Mucosa of rectum (tissue), 2 donors: ENCODE results near the gene PADI4.
"Not testable (repeated sequence)": the region's sequence is repeated elsewhere in the genome, so short reads cannot be mapped to it uniquely, and the experiment has no call there.

ENCODE experiments used
- H3K27ac ChIP-seq, 2 donors: one replicate each; pipeline ENCODE4 v1.7.0; 2013; ENCODE audit warnings: inconsistent platforms in 2 of 2, low read depth in 2 of 2, low read length in 2 of 2
- H3K27me3 ChIP-seq, 2 donors: one replicate each; pipeline ENCODE4 v1.7.0; 2013; ENCODE audit warnings: low read length in 2 of 2; ENCODE audit not compliant: control insufficient read depth in 2 of 2, insufficient read depth in 2 of 2
- H3K36me3 ChIP-seq, 2 donors: one replicate each; pipeline ENCODE4 v1.7.0; 2013; ENCODE audit warnings: low read length in 2 of 2; ENCODE audit not compliant: control insufficient read depth in 2 of 2, insufficient read depth in 2 of 2
- H3K4me1 ChIP-seq, 2 donors: one replicate each; pipeline ENCODE4 v1.7.0; 2013; ENCODE audit warnings: low read length in 2 of 2, mild to moderate bottlenecking in 1 of 2; ENCODE audit not compliant: control insufficient read depth in 2 of 2, insufficient read depth in 2 of 2
- H3K4me3 ChIP-seq, 2 donors: one replicate each; pipeline ENCODE4 v1.7.0; 2013; ENCODE audit warnings: low read length in 2 of 2
- H3K9ac ChIP-seq, 2 donors: one replicate each; pipeline ENCODE4 v1.7.0; 2013; ENCODE audit warnings: low read length in 2 of 2, low read depth in 1 of 2, mild to moderate bottlenecking in 1 of 2
- H3K9me3 ChIP-seq, 2 donors: one replicate each; pipeline ENCODE4 v1.7.0; 2013; ENCODE audit warnings: low read length in 2 of 2; ENCODE audit not compliant: control insufficient read depth in 2 of 2
- donor health status: healthy.
- donor health status: Normal muscosa, but diverticular disease.

The PADI4 gene

GRCh38 chr1:17329610-17330009, 21.6 kb downstream of the PADI4 start:
- Histone ChIP-seq H3K36me3 (no peaks in the 10 kb centered on the region), H3K9me3 (no peaks in the 10 kb centered on the region), H3K4me1 (no peaks in the 10 kb centered on the region), H3K27me3 (peaks cover 3 to 7% of the 10 kb centered on the region in 2 donors), H3K27ac (no peak overlapping the region), H3K4me3 (no peak overlapping the region), H3K9ac (no peak overlapping the region)

GRCh38 chr1:17330856-17331255, 22.9 kb downstream of the PADI4 start:
- Histone ChIP-seq H3K9ac (no peak overlapping the region), H3K36me3 (no peaks in the 10 kb centered on the region), H3K9me3 (no peaks in the 10 kb centered on the region), H3K4me3 (no peak overlapping the region), H3K27ac (no peak overlapping the region), H3K4me1 (no peaks in the 10 kb centered on the region), H3K27me3 (peaks cover 3 to 7% of the 10 kb centered on the region in 2 donors)

GRCh38 chr1:17333081-17333480, 25.1 kb downstream of the PADI4 start:
- H3K9me3 ChIP-seq: no peaks in the 10 kb centered on the region
- no peak overlapping the region for H3K4me3 ChIP-seq
- no peak overlapping the region for H3K27ac ChIP-seq
- no peaks in the 10 kb centered on the region for H3K36me3 ChIP-seq
- no peaks in the 10 kb centered on the region for H3K4me1 ChIP-seq
- no peak overlapping the region for H3K9ac ChIP-seq
- H3K27me3 ChIP-seq: peaks cover 3 to 7% of the 10 kb centered on the region in 2 donors

- Histone ChIP-seq H3K9ac (no peak overlapping the region), H3K27me3 (peaks cover 0 to 4% of the 10 kb centered on the region in 2 donors), H3K36me3 (no peaks in the 10 kb centered on the region)
Measured at GRCh38 chr1:17335821-17336710, 28.1 kb downstream of the PADI4 start.

GRCh38 chr1:17338706-17339493, 30.9 kb downstream of the PADI4 start:
- no peaks in the 10 kb centered on the region for H3K36me3 ChIP-seq
- no peaks in the 10 kb centered on the region for H3K4me1 ChIP-seq
- peaks cover 0 to 4% of the 10 kb centered on the region in 2 donors for H3K27me3 ChIP-seq
- H3K4me3 ChIP-seq: no peak overlapping the region
- H3K9ac ChIP-seq: no peak overlapping the region
- no peak overlapping the region for H3K27ac ChIP-seq
- H3K9me3 ChIP-seq: no peaks in the 10 kb centered on the region

More at GRCh38 chr1:17335821-17336710, 28.1 kb downstream of the PADI4 start:
- Histone ChIP-seq H3K9me3 (no peaks in the 10 kb centered on the region), H3K27ac (no peak overlapping the region), H3K4me3 (no peak overlapping the region), H3K4me1 (no peaks in the 10 kb centered on the region)

- no peaks in the 10 kb centered on the region for H3K36me3 ChIP-seq
- no peaks in the 10 kb centered on the region for H3K4me1 ChIP-seq
- H3K27me3 ChIP-seq: peaks cover 0 to 4% of the 10 kb centered on the region in 2 donors
- no peaks in the 10 kb centered on the region for H3K9me3 ChIP-seq
- H3K4me3 ChIP-seq: no peak overlapping the region
- H3K9ac ChIP-seq: no peak overlapping the region
- no peak overlapping the region for H3K27ac ChIP-seq
Measured at GRCh38 chr1:17339521-17339920, 31.5 kb downstream of the PADI4 start.

GRCh38 chr1:17340358-17340757, 32.4 kb downstream of the PADI4 start:
- Histone ChIP-seq H3K4me1 (no peaks in the 10 kb centered on the region), H3K9ac (no peak overlapping the region), H3K4me3 (no peak overlapping the region), H3K36me3 (no peaks in the 10 kb centered on the region), H3K27me3 (peaks cover 0 to 4% of the 10 kb centered on the region in 2 donors), H3K27ac (no peak overlapping the region), H3K9me3 (no peaks in the 10 kb centered on the region)

- peaks cover 0 to 10% of the 10 kb centered on the region in 2 donors for H3K27me3 ChIP-seq
- no peak overlapping the region for H3K27ac ChIP-seq
- no peaks in the 10 kb centered on the region for H3K4me1 ChIP-seq
- H3K36me3 ChIP-seq: no peaks in the 10 kb centered on the region
- H3K9me3 ChIP-seq: no peaks in the 10 kb centered on the region
- H3K4me3 ChIP-seq: no peak overlapping the region
- no peak overlapping the region for H3K9ac ChIP-seq
Measured at GRCh38 chr1:17342014-17342441, 34.0 kb downstream of the PADI4 start.

GRCh38 chr1:17345506-17345905, 37.5 kb downstream of the PADI4 start:
- not testable (repeated sequence) for H3K27me3 ChIP-seq

More at GRCh38 chr1:17345506-17345905, 37.5 kb downstream of the PADI4 start:
- H3K4me1 ChIP-seq, H3K27ac ChIP-seq, H3K36me3 ChIP-seq, H3K4me3 ChIP-seq, H3K9ac ChIP-seq, H3K9me3 ChIP-seq: not testable (repeated sequence)
